HG03159 (cell line): ENCODE measurements around the gene LFNG.

Experiments used
- ATAC-seq: cut with Tn5 transposase; IDR thresholded peaks from one replicate; pipeline ENCODE4 v1.9.1; 2021; ENCODE audit warnings: mild to moderate bottlenecking, moderate library complexity; ENCODE audit not compliant: unreplicated experiment

The LFNG gene, protein sequence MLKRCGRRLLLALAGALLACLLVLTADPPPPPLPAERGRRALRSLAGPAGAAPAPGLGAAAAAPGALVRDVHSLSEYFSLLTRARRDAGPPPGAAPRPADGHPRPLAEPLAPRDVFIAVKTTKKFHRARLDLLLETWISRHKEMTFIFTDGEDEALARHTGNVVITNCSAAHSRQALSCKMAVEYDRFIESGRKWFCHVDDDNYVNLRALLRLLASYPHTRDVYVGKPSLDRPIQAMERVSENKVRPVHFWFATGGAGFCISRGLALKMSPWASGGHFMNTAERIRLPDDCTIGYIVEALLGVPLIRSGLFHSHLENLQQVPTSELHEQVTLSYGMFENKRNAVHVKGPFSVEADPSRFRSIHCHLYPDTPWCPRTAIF

GRCh38 chr7:2519119-2519930 is at the start of gene LFNG:
TSS of gene LFNG (plus strand) at chr7:2519774. CDS start at chr7:2519862, 88 bp downstream.
- peak; percentile 83 for ATAC-seq

- ATAC-seq, result no peak
These were observed 49.2 kb upstream of the LFNG start for GRCh38 chr7:2470204-2471021.

DNA sequence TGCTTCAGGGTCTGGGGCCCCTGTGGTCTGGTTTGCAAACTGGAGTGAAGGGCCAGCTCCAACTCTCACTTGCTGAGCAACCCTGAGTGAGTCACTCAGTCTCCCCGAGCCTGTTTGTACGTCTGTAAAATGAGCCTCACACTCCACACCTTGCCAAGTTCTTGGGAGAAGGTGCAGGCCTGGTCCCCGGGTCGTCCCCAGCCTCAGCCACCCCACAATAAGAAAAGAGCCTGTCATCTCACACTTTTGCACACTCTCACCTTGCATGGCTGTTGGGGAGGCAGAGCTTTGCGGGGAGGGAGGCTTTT is 48.6 kb upstream of the LFNG start:
- ATAC-seq, result no peak

DNA sequence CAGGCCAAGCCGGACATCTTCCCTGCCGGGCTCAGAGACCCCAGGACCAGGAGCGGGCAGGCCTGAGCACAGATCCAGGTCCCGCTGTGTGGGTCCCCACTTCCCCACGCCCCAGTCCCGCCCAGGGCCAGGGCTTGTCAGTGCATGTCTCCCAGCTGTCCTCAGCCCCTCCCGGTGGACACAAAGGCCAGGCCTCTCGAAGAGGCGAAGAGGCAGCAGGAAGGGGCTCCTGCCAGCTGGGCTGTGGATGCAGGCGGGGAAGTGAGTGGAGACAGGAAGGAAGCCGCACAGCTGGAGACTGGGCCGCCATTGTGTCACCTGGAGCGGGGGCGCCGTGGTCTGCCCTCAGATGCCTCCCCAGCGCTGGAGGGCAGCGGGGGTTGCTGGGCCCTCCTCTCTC is 48.2 kb upstream of the LFNG start:
- ATAC-seq, result no peak

DNA sequence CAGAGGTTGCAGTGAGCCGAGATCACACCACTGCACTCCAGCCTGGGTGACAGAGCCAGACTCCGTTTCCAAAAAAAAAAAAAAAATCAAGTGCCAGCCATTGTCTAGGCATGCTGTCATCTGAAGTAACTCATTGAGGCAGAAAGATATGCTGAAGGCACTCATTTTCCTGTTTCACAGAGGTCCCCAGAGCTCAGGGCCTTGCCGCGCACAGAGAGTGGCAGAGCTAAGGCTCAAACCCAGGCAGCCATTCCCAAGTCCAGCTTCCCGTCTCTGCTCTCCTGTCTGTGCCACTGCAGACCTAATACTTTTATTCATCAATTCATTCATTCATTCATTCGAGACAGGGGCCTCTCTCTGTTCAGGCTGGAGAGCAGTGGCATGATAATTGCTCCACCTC is 46.8 kb upstream of the LFNG start:
- no peak for ATAC-seq

DNA sequence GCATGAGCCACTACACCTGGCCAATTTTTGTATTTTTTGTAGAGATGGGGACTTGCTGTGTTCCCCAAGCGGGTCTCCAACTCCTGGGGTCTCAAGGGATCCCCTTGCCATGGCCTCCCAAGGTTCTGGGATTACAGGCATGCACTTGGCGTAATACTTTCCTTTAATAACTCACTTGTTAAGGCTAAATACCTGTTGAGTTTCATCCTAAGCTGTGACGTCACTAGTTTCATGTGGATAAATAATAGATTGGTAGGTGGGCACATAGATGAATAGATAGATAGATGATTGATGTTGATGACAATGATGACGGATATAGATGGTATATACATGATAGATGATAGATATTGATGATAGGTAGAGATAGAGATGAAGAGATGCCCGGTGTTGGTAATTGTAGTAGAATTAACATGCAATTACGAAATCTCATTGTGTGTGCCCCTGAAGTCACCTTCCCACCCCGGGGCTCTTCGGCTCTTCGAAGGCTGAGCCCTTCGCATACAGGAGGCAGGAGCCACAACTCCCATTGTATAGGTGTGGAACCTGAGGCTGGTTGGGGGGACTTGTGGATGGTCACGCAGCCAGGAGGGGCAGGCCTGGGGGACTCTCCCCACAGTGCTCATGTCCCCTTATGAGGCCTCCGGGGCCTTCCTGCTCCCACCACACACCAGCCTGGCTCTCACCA is 45.9 kb upstream of the LFNG start:
- ATAC-seq, result no peak

DNA sequence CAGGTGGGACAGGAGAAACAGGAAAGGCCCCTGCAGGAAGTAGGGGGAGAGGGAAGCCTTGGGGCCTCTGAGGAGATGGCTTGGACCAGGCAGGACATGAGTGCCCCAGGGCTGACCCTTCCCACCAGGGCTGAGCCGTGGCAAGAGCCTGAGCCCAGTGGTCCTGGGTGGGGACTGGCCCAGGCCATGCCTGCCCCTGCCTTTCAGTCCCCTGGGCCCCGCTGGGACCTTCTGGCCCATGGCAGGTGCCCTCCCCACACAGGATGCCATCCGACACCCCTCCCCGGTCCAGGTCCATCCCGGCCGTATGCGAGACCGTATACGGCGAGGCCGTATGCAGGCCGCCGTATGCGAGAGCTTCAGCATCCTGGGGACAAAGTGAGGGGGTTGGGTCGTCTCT is 45.4 kb upstream of the LFNG start:
- no peak for ATAC-seq

DNA sequence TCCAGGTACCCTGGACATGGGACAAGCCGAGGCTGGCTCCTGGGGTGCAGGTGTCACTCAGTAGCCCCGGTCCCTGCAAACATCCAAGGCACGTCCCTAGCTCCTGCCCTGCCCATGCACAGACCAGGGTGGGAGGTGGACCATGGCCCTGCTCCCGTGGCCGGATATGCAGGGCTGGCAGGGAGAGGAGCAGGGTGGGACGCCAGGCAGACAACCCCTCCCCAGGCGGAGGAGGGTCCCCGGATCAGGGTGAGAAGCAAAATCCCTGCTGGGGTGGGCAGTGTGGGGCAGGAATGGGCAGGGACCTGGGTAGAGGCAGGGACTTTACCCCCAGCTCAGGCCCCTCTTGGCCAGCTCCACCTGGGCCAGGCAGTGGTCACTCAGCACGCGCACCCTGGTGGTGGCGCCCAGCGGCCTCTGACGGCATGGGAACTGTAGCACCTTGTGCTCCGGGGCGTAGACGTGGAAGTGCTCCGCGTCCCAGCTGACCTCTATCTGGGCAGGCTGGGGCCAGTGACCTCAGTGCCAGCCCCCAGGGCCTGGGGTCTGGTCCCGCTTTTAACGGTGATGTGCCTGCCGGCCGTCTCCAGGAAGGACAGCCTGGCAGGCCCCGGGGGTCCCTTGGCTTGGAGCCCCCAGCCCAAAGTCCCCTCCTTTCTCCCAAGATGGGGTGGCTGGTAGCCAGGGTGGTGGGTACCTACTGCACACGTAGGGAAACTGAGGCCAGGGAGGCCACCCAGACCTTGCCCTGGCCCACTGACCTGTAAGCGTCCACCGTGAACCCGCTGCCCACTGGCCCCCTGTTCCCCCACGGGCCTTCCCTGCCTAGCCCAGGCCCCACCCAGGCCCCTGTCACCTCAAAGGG is 44.5 kb upstream of the LFNG start:
- ATAC-seq, result no peak

DNA sequence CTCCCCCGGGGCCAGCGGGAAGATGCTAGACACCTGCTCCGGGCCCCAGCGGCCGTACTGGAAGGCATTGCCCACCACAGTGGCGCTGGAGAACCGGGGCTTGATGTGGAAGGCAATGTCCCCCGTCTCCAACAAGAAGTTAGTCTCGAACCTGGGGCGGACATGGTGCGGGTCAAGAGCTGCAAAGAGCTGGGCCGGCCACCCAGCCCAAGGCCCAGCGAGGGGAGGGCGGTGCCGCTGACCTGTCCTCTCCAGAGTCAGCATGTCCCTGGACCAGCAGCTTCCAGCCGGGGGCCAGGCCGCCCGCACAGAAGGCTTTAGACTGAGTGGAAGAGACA is 43.9 kb upstream of the LFNG start:
- ATAC-seq, result no peak

DNA sequence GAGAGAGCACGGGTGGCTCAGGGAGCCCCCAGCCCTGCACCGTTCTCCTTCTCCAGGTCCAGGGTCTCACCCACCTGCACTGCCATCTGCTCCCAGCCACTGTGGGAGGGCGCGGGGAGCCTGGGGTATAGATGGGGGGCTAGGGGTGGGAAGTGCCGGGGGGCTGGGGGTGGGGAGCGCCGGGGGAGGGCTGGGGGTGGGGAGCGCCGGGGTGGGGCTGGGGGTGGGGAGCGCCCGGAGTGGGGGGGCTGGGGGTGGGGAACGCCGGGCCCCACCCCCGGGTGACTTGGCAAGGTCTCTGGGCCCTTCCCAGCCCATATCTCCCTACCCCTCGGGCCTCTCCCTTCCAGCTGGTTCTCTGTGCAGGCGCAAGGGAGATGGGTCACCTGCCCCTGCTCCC is 43.3 kb upstream of the LFNG start, which contains the start of gene GRIFIN:
Gene GRIFIN (minus strand): TSS at position 101 of the 400 bp plus-strand sequence. CDS start 15 bp downstream, at position 86.
- no peak for ATAC-seq

GRCh38 chr7:2476776-2477446 is 42.7 kb upstream of the LFNG start:
- ATAC-seq, result no peak

GRCh38 chr7:2477447-2478398 is 41.9 kb upstream of the LFNG start:
- ATAC-seq, result no peak

DNA sequence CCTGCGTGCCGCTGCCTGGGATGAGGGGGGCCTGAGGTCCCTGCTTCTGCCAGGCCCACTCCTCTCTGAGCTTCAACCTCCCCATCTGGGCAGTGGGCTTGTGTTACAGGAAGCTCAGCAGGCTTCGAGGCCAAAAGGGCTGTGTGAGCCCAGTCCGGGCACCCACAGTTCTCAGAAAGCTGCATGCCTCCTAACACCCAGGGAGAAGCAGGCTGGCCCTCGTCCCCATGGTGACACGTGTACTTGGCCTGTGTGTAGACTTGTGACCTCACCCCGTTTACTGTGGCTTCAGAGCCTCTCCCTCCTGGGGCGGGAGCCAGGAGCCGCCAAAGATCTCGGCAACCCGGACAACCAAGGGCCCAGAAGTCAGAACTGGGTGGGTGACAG is 41.2 kb upstream of the LFNG start:
- ATAC-seq, result no peak

DNA sequence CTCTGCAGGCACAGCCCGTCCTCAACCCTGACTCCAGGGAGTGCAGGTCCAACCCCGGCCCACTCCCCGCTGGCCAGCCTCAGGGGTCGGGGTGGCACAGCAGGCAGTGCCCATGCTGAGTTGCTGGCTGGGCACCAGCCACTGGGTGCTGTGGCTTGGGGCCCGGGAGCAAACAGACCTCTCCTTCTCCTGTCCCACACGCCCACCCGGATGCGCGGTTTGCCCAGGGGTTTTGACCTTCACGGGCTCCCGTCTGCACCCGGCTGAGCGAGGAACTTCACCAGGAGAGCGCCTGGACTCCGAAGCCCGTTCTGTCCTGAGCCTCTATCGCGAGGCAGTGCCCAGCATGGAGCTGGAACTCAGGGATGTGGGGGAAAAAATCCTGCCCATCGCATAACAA is 40.8 kb upstream of the LFNG start:
- ATAC-seq, result no peak

GRCh38 chr7:2479276-2480069 is 40.1 kb upstream of the LFNG start:
- ATAC-seq, result no peak

GRCh38 chr7:2480070-2480408 is 39.5 kb upstream of the LFNG start:
- no peak for ATAC-seq

- ATAC-seq, result no peak
These were observed 38.4 kb upstream of the LFNG start for GRCh38 chr7:2481195-2481594.
